NT2/D1 (cell line): ENCODE results near the gene PIK3R1.

ENCODE experiments used
- SUZ12 ChIP-seq: IDR thresholded peaks from 2 replicates; pipeline ENCODE4 v1.6.1; 2011; ENCODE audit not compliant: insufficient read length, insufficient read depth; ENCODE audit errors: extremely low read depth
- YY1 ChIP-seq: IDR thresholded peaks from 2 replicates; pipeline ENCODE4 v1.6.1; 2011; ENCODE audit not compliant: insufficient read length, insufficient read depth
- ZNF274 ChIP-seq: IDR thresholded peaks from 2 replicates; pipeline ENCODE4 v1.6.1; 2011; ENCODE audit warnings: mild to moderate bottlenecking, low read depth, low read length

DNA sequence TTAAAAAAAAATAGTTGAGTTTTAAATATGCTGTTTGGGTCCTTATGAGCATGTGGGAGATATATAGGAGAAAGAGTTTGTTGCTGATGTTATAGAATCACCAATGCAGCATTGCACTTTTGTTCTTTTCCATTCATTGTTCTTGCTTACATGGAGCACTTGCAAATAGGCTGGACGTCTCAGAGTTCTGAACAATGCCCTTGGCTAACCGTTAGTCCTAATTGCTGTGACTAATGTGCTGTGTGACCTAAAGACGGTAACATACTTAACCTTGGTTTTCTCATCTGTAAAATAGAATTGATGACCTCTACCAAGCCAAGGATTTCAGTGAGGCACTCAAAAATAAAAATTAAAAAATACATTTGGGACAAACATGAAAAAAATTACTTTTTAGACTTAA lies 29.8 kb downstream of the PIK3R1 start:
- TF ChIP-seq YY1 (no peak), ZNF274 (no peak), SUZ12 (no peak)
